ENCODE data around the gene GPR27. TPM values are rescaled to one million over a fixed set of nuclear protein-coding genes. Genes with fewer than 3 reads are reported as not detected.

Gene GPR27
- total and polyA plus RNA-seq, 4 donors: 0.59 to 7.7 (median 3.2) TPM

- DNase-seq (no peak), ATAC-seq (ENCODE audit: insufficient read depth, low FRiP score) (no peak)
- no peak for TF ChIP-seq CTCF (IDR thresholded peaks at IDR 0.05; ENCODE audit: control extremely low read depth, extremely low read depth)
- no peaks in the 10 kb centered on the region for H3K36me3 ChIP-seq (ENCODE audit: control insufficient read depth in 4 of 4, insufficient read depth in 4 of 4, low read length in 4 of 4)
- no peak overlapping the region for H3K4me3 ChIP-seq
- no peak overlapping the region for H3K27ac ChIP-seq (ENCODE audit: low read depth in 1 of 2, low read length in 1 of 2)
- 78 to 91% methylated on average over 6 of the region's 6 CpGs for WGBS, 2 donors
- peaks cover 0 to 44% (median 29%) of the 10 kb centered on the region in 3 donors for H3K27me3 ChIP-seq (ENCODE audit: control insufficient read depth in 3 of 3, insufficient read depth in 3 of 3, low read length in 2 of 3)
- no peaks in the 10 kb centered on the region for H3K9me3 ChIP-seq (ENCODE audit: control insufficient read depth in 4 of 4, insufficient read depth in 3 of 4, low read length in 3 of 4)
- no peak overlapping the region for H3K9ac ChIP-seq (ENCODE audit: insufficient read depth in 1 of 2, low read length in 2 of 2)
- no peaks in the 10 kb centered on the region for H3K4me1 ChIP-seq (ENCODE audit: control insufficient read depth in 5 of 5, insufficient read depth in 5 of 5, low read length in 5 of 5)
Measured at GRCh38 chr3:71776538-71776937, 22.9 kb downstream of the GPR27 start.

GRCh38 chr3:71778353-71778752, 24.7 kb downstream of the GPR27 start:
- TF ChIP-seq CTCF (IDR thresholded peaks at IDR 0.05; ENCODE audit: control extremely low read depth, extremely low read depth): no peak
- Histone ChIP-seq H3K4me3 (no peak overlapping the region), H3K9ac (ENCODE audit: insufficient read depth in 1 of 2, low read length in 2 of 2) (no peak overlapping the region), H3K9me3 (ENCODE audit: control insufficient read depth in 4 of 4, insufficient read depth in 3 of 4, low read length in 3 of 4) (no peaks in the 10 kb centered on the region), H3K27me3 (ENCODE audit: control insufficient read depth in 3 of 3, insufficient read depth in 3 of 3, low read length in 2 of 3) (peaks cover 0 to 57% (median 41%) of the 10 kb centered on the region in 3 donors), H3K27ac (ENCODE audit: low read depth in 1 of 2, low read length in 1 of 2) (no peak overlapping the region), H3K4me1 (ENCODE audit: control insufficient read depth in 5 of 5, insufficient read depth in 5 of 5, low read length in 5 of 5) (no peaks in the 10 kb centered on the region), H3K36me3 (ENCODE audit: control insufficient read depth in 4 of 4, insufficient read depth in 4 of 4, low read length in 4 of 4) (no peaks in the 10 kb centered on the region)
- no peak for ATAC-seq (ENCODE audit: insufficient read depth, low FRiP score)
- WGBS, 2 donors: 71 to 80% methylated on average over 3 of the region's 3 CpGs
- DNase-seq: no peak

- Histone ChIP-seq H3K4me3 (no peak overlapping the region), H3K4me1 (ENCODE audit: control insufficient read depth in 5 of 5, insufficient read depth in 5 of 5, low read length in 5 of 5) (peaks cover 0 to 7% (median 2%) of the 10 kb centered on the region in 5 donors), H3K9me3 (ENCODE audit: control insufficient read depth in 4 of 4, insufficient read depth in 3 of 4, low read length in 3 of 4) (no peaks in the 10 kb centered on the region), H3K27me3 (ENCODE audit: control insufficient read depth in 3 of 3, insufficient read depth in 3 of 3, low read length in 2 of 3) (peaks cover 0 to 63% (median 55%) of the 10 kb centered on the region in 3 donors), H3K36me3 (ENCODE audit: control insufficient read depth in 4 of 4, insufficient read depth in 4 of 4, low read length in 4 of 4) (no peaks in the 10 kb centered on the region), H3K27ac (ENCODE audit: low read depth in 1 of 2, low read length in 1 of 2) (no peak overlapping the region), H3K9ac (ENCODE audit: insufficient read depth in 1 of 2, low read length in 2 of 2) (no peak overlapping the region)
- DNase-seq: no peak
- ATAC-seq (ENCODE audit: insufficient read depth, low FRiP score): no peak
- no peak for TF ChIP-seq CTCF (IDR thresholded peaks at IDR 0.05; ENCODE audit: control extremely low read depth, extremely low read depth)
- 31 to 60% methylated on average over 6 of the region's 6 CpGs for WGBS, 2 donors
Measured at GRCh38 chr3:71779674-71780377, 26.2 kb downstream of the GPR27 start.
